IMR-90 (cell line): ENCODE data around the gene ANKRD27. TPM values are rescaled to one million over a fixed set of nuclear protein-coding genes. Genes with fewer than 3 reads are reported as not detected.
A peak's percentile ranks its signal among the peaks of the same experiment; 100 is the strongest.

Experiments used
- ATAC-seq: fragments of 200-7000 bp; cut with Tn5 transposase; 2 replicates; pipeline ENCODE4 v1.9.1; 2020; ENCODE audit warnings: low read depth, mild to moderate bottlenecking, moderate library complexity
- BruUV-seq: library from RNA; stranded (reverse); fragments of 400-500 nt; replicated peaks from 2 replicates; lab custom pipeline; 2021; lab: Mats Ljungman, UMichigan
- CTCF ChIA-PET: fragments of 300-600 bp; formaldehyde crosslinking; extraction: SDS; loops from one replicate; lab custom pipeline; 2021; ENCODE audit warnings: antibody characterized with exemption; lab: Yijun Ruan, JAX
- POLR2A ChIA-PET: fragments of 300-600 bp; sonication (Branson Sonifier 250); formaldehyde crosslinking; loops from one replicate; lab custom pipeline; 2022; ENCODE audit warnings: antibody characterized with exemption; ENCODE audit not compliant: unreplicated experiment; lab: Charles Lee
- DNase-seq: peaks from one replicate; pipeline ENCODE4 v3.0.0; 2013
- H2AFZ ChIP-seq: replicated peaks from 2 replicates; pipeline ENCODE3; 2013; ENCODE audit warnings: low read length, mild to moderate bottlenecking; ENCODE audit not compliant: poor library complexity
- H2AK5ac ChIP-seq: 2 replicates; pipeline ENCODE4 v1.6.1; 2013; ENCODE audit warnings: low read depth, low read length, inconsistent platforms
- H2AK9ac ChIP-seq: replicated peaks from 2 replicates; pipeline ENCODE3; 2013; ENCODE audit warnings: mild to moderate bottlenecking, low read depth, low read length, moderate library complexity; ENCODE audit not compliant: poor library complexity
- H2BK120ac ChIP-seq: 2 replicates; pipeline ENCODE4 v1.6.1; 2013; ENCODE audit warnings: low read depth, low read length, inconsistent platforms
- H2BK15ac ChIP-seq: 3 replicates; pipeline ENCODE4 v1.6.1; 2013; ENCODE audit warnings: low read depth, low read length, inconsistent platforms
- H2BK20ac ChIP-seq: 2 replicates; pipeline ENCODE4 v1.6.1; 2013; ENCODE audit warnings: low read depth, mild to moderate bottlenecking, inconsistent platforms, low read length, moderate library complexity
- H2BK5ac ChIP-seq: 2 replicates; pipeline ENCODE4 v1.6.1; 2013; ENCODE audit warnings: mild to moderate bottlenecking, low read depth, low read length, inconsistent platforms; ENCODE audit not compliant: poor library complexity, severe bottlenecking
- H3K14ac ChIP-seq: replicated peaks from 2 replicates; pipeline ENCODE4 v1.6.1; 2013; ENCODE audit warnings: low read depth, low read length, inconsistent platforms
- H3K18ac ChIP-seq: 2 replicates; pipeline ENCODE4 v1.6.1; 2013; ENCODE audit warnings: low read depth, low read length, control low read depth
- H3K23ac ChIP-seq: 2 replicates; pipeline ENCODE4 v1.6.1; 2013; ENCODE audit warnings: low read depth, low read length, inconsistent platforms
- H3K27ac ChIP-seq: 2 replicates; pipeline ENCODE4 v1.5.1; 2013; ENCODE audit warnings: mild to moderate bottlenecking, control low read depth, low read length; ENCODE audit not compliant: insufficient read depth
- H3K27me3 ChIP-seq: 2 replicates; pipeline ENCODE4 v1.6.1; 2013; ENCODE audit warnings: low read length; ENCODE audit not compliant: control insufficient read depth, insufficient read depth
- H3K36me3 ChIP-seq: 2 replicates; pipeline ENCODE4 v1.6.1; 2013; ENCODE audit warnings: low read length, mixed read lengths; ENCODE audit not compliant: control insufficient read depth, insufficient read depth
- H3K4ac ChIP-seq: 2 replicates; pipeline ENCODE4 v1.6.1; 2013; ENCODE audit warnings: low read depth, low read length, inconsistent platforms
- H3K4me1 ChIP-seq: 2 replicates; pipeline ENCODE4 v1.6.1; 2013; ENCODE audit warnings: low read length, mixed read lengths; ENCODE audit not compliant: control insufficient read depth, insufficient read depth
- H3K4me2 ChIP-seq: 2 replicates; pipeline ENCODE4 v1.6.1; 2013; ENCODE audit warnings: low read depth, mild to moderate bottlenecking, control low read depth, low read length, moderate library complexity
- H3K4me3 ChIP-seq: 2 replicates; pipeline ENCODE4 v1.5.1; 2013; ENCODE audit warnings: low read depth, mild to moderate bottlenecking, control low read depth, low read length, moderate library complexity; ENCODE audit not compliant: insufficient read depth
- H3K56ac ChIP-seq: 2 replicates; pipeline ENCODE4 v1.6.1; 2013; ENCODE audit warnings: low read length, inconsistent platforms; ENCODE audit not compliant: insufficient read depth; ENCODE audit errors: extremely low read depth
- H3K79me1 ChIP-seq, 2 experiments: 2 replicates each; pipeline ENCODE4 v1.6.1; 2013; ENCODE audit warnings: low read length in 2 of 2, inconsistent platforms in 1 of 2, low read depth in 1 of 2
- H3K9ac ChIP-seq: 2 replicates; pipeline ENCODE4 v1.6.1; 2013; ENCODE audit warnings: low read depth, low read length, control low read depth
- H3K9me1 ChIP-seq: 2 replicates; pipeline ENCODE4 v1.6.1; 2013; ENCODE audit warnings: low read length, inconsistent platforms; ENCODE audit not compliant: insufficient read depth
- H3K9me3 ChIP-seq: 2 replicates; pipeline ENCODE4 v1.6.1; 2013; ENCODE audit warnings: low read length; ENCODE audit not compliant: control insufficient read depth, insufficient read depth
- H4K20me1 ChIP-seq: 2 replicates; pipeline ENCODE4 v1.6.1; 2013; ENCODE audit warnings: low read length, inconsistent platforms; ENCODE audit not compliant: insufficient read depth
- H4K5ac ChIP-seq: 2 replicates; pipeline ENCODE4 v1.6.1; 2013; ENCODE audit warnings: mild to moderate bottlenecking, low read depth, low read length, control low read depth
- H4K8ac ChIP-seq, 2 experiments: 2 replicates each; pipeline ENCODE4 v1.6.1; 2013; ENCODE audit warnings: low read depth in 2 of 2, low read length in 2 of 2, control low read depth in 1 of 2, inconsistent platforms in 1 of 2
- H4K91ac ChIP-seq: 2 replicates; pipeline ENCODE4 v1.6.1; 2013; ENCODE audit warnings: low read depth, low read length, inconsistent platforms; ENCODE audit not compliant: insufficient read depth
- BHLHE40 ChIP-seq: fragments of 150-350 bp; IDR thresholded peaks from 2 replicates; pipeline ENCODE4 v1.6.1; 2016; ENCODE audit warnings: mild to moderate bottlenecking, low read depth, low read length
- CEBPB ChIP-seq: IDR thresholded peaks from 2 replicates; pipeline ENCODE4 v1.6.1; 2012; ENCODE audit warnings: low read depth, low read length, improper control_type of control experiment
- CHD1 ChIP-seq: IDR thresholded peaks from 2 replicates; pipeline ENCODE4 v1.6.1; 2012; ENCODE audit warnings: low read depth, low read length, improper control_type of control experiment
- FOS ChIP-seq: fragments of 150-350 bp; IDR thresholded peaks from 2 replicates; pipeline ENCODE4 v1.6.1; 2016; ENCODE audit warnings: low read depth, low read length
- MAFK ChIP-seq: IDR thresholded peaks from 2 replicates; pipeline ENCODE4 v1.6.1; 2012; ENCODE audit warnings: low read depth, low read length, improper control_type of control experiment
- MAZ ChIP-seq: IDR thresholded peaks from 2 replicates; pipeline ENCODE4 v1.6.1; 2012; ENCODE audit warnings: low read depth, mild to moderate bottlenecking, low read length, improper control_type of control experiment, moderate library complexity, borderline replicate concordance
- MXI1 ChIP-seq: IDR thresholded peaks from 2 replicates; pipeline ENCODE4 v1.6.1; 2012; ENCODE audit warnings: low read depth, mild to moderate bottlenecking, low read length, moderate library complexity, borderline replicate concordance
- NFE2L2 ChIP-seq: fragments of 150-350 bp; IDR thresholded peaks from 2 replicates; pipeline ENCODE4 v1.6.1; 2016; ENCODE audit warnings: low read depth, mild to moderate bottlenecking, low read length
- POLR2A ChIP-seq: IDR thresholded peaks from 2 replicates; pipeline ENCODE4 v1.6.1; 2012; ENCODE audit warnings: mild to moderate bottlenecking, low read depth, low read length
- RAD21 ChIP-seq: IDR thresholded peaks from 2 replicates; pipeline ENCODE4 v1.6.1; 2012; ENCODE audit warnings: low read length, improper control_type of control experiment
- RCOR1 ChIP-seq: IDR thresholded peaks from 2 replicates; pipeline ENCODE4 v1.6.1; 2012; ENCODE audit warnings: mild to moderate bottlenecking, low read length, improper control_type of control experiment; ENCODE audit not compliant: insufficient replicate concordance
- RFX5 ChIP-seq: IDR thresholded peaks from 2 replicates; pipeline ENCODE4 v1.8.0; 2012; ENCODE audit warnings: low read depth, mild to moderate bottlenecking, low read length, moderate library complexity
- SMC3 ChIP-seq: fragments of 150-350 bp; IDR thresholded peaks from 2 replicates; pipeline ENCODE4 v1.6.1; 2016; ENCODE audit warnings: low read depth, mild to moderate bottlenecking, antibody characterized with exemption, low read length, moderate library complexity
- WGBS, 2 experiments: methylation state at CpG; one replicate each; pipeline versions ENCODE4 v1.1.5 to v1.1.7; 2013; ENCODE audit warnings: missing lambda C conversion rate in 2 of 2; ENCODE audit not compliant: insufficient read length in 1 of 2; ENCODE audit errors: extremely low coverage in 2 of 2; 5-methylcytosine and 5-hydroxymethylcytosine counted together
- dilution Hi-C: fragments of 300-500 bp; cut with HindIII; formaldehyde crosslinking; loops from one replicate; pipeline ENCODE4 v1.14.3; 2018; ENCODE audit warnings: low sequenced_read_pairs; ENCODE audit not compliant: unreplicated experiment
- in situ Hi-C: fragments of 300-500 bp; cut with MboI; formaldehyde crosslinking; loops from 3 replicates; pipeline ENCODE4 v1.14.3; 2019; ENCODE audit warnings: low sequenced_read_pairs, inconsistent platforms, mixed read lengths
- intact Hi-C: fragments of 100-400 bp; cut with micrococcal nuclease; formaldehyde crosslinking; loops from 2 replicates; pipeline ENCODE4 v1.10.0; 2022
- polyA plus RNA-seq, 3 experiments: library from polyadenylated mRNA; depleted of rRNA; stranded (reverse); fragments of >200 nt; gene quantifications; 2 replicates each; pipeline ENCODE4 v1.2.3, GENCODE V29; 2012; ENCODE audit warnings: low replicate concordance in 1 of 3
- total RNA-seq: library from RNA; depleted of rRNA; stranded (reverse); fragments of >200 nt; gene quantifications from 2 replicates; pipeline ENCODE4 v1.2.3, GENCODE V29; 2012
- TF ChIP-seq, protein P1 (sequence below): fragments of 150-350 bp; IDR thresholded peaks from 2 replicates; pipeline ENCODE4 v1.6.1; 2017; ENCODE audit warnings: mild to moderate bottlenecking, antibody characterized with exemption, low read length, low read depth
- TF ChIP-seq, protein P2 (sequence below): conservative IDR thresholded peaks from 2 replicates; pipeline ENCODE4 v1.5.1; 2012; ENCODE audit warnings: mild to moderate bottlenecking, low read depth, low read length, improper control_type of control experiment
- TF ChIP-seq, protein P3 (sequence below): fragments of 150-350 bp; IDR thresholded peaks from 2 replicates; pipeline ENCODE4 v1.6.1; 2016; ENCODE audit warnings: low read depth, mild to moderate bottlenecking, low read length, moderate library complexity, borderline replicate concordance

Gene ANKRD27
- total and polyA plus RNA-seq, 2 of the 4 experiments (the other 2 are of a cell fraction): 16.7 to 35.0 TPM

DNA sequence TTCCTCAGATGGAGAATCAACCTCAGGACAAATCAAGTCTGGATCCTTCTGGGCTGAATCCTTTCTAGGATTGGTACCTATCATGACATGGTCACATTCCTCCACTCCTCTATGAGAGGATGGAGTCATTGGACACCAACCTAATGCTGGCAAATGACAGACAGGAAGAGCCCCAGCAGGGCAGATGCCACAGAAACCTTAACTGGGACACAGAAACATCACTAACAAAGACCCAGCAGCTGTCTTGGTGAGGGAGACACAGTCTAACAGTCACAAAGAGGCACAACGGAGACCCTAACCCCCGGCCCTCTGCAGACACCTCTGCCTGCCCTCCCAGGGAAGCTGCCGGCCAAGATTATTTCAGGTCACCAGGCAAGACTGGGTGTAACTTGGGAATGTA lies 2.1 kb downstream of the ANKRD27 start:
- H3K36me3 ChIP-seq: no peaks in the 10 kb centered on the region
- H3K27me3 ChIP-seq: peaks cover 22% of the 10 kb centered on the region
- H3K18ac ChIP-seq: no peak overlapping the region
- in situ Hi-C loops (no loop called here), intact Hi-C loops (loop anchor here (5.0 kb wide), 1 partner anchor 244 kb away; no protein-coding TSS in a partner anchor), dilution Hi-C loops (no loop called here)
- no peak overlapping the region for H3K14ac ChIP-seq
- H3K9me3 ChIP-seq: no peaks in the 10 kb centered on the region
- peak overlapping the region; percentile 52; the same call in 1 of the 2 replicates for H3K23ac ChIP-seq
- H3K4me3 ChIP-seq: no peak overlapping the region
- no peak overlapping the region for H3K4me2 ChIP-seq
- peaks cover 11% of the 10 kb centered on the region; the same call in 1 of the 2 replicates for H3K4me1 ChIP-seq
- H2BK5ac ChIP-seq: no peak overlapping the region
- no peak overlapping the region for H3K4ac ChIP-seq
- no peak for ATAC-seq
- H2AK5ac ChIP-seq: no peak overlapping the region
- no peak overlapping the region for H3K56ac ChIP-seq
- no CpG with 5 or more reads among the region's 3 CpGs for WGBS, 2 experiments
- H4K20me1 ChIP-seq: peaks cover 54% of the 10 kb centered on the region
- H4K8ac ChIP-seq: no peak overlapping the region
- TF ChIP-seq, protein P1, sequence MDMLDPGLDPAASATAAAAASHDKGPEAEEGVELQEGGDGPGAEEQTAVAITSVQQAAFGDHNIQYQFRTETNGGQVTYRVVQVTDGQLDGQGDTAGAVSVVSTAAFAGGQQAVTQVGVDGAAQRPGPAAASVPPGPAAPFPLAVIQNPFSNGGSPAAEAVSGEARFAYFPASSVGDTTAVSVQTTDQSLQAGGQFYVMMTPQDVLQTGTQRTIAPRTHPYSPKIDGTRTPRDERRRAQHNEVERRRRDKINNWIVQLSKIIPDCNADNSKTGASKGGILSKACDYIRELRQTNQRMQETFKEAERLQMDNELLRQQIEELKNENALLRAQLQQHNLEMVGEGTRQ: no peak
- TF ChIP-seq, protein P2, sequence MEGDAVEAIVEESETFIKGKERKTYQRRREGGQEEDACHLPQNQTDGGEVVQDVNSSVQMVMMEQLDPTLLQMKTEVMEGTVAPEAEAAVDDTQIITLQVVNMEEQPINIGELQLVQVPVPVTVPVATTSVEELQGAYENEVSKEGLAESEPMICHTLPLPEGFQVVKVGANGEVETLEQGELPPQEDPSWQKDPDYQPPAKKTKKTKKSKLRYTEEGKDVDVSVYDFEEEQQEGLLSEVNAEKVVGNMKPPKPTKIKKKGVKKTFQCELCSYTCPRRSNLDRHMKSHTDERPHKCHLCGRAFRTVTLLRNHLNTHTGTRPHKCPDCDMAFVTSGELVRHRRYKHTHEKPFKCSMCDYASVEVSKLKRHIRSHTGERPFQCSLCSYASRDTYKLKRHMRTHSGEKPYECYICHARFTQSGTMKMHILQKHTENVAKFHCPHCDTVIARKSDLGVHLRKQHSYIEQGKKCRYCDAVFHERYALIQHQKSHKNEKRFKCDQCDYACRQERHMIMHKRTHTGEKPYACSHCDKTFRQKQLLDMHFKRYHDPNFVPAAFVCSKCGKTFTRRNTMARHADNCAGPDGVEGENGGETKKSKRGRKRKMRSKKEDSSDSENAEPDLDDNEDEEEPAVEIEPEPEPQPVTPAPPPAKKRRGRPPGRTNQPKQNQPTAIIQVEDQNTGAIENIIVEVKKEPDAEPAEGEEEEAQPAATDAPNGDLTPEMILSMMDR: no peak
- TF ChIP-seq NFE2L2: no peak
- TF ChIP-seq SMC3: no peak
- TF ChIP-seq MAZ: no peak
- no peak for TF ChIP-seq FOS
- TF ChIP-seq RAD21: no peak
- TF ChIP-seq, protein P3, sequence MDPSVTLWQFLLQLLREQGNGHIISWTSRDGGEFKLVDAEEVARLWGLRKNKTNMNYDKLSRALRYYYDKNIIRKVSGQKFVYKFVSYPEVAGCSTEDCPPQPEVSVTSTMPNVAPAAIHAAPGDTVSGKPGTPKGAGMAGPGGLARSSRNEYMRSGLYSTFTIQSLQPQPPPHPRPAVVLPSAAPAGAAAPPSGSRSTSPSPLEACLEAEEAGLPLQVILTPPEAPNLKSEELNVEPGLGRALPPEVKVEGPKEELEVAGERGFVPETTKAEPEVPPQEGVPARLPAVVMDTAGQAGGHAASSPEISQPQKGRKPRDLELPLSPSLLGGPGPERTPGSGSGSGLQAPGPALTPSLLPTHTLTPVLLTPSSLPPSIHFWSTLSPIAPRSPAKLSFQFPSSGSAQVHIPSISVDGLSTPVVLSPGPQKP: no peak
- no peak for TF ChIP-seq MAFK
- TF ChIP-seq RCOR1: no peak
- TF ChIP-seq CEBPB: no peak
- no peak for TF ChIP-seq MXI1
- no peak for TF ChIP-seq BHLHE40
- TF ChIP-seq POLR2A: no peak
- no peak for TF ChIP-seq CHD1
- no peak for TF ChIP-seq RFX5
- no peak overlapping the region for H4K5ac ChIP-seq
- ChIA-PET CTCF (no interaction called here), POLR2A (no interaction called here)
- H4K91ac ChIP-seq: no peak overlapping the region
- no peak overlapping the region for H3K9ac ChIP-seq
- no peak overlapping the region for H2BK20ac ChIP-seq
- no peak overlapping the region for H3K27ac ChIP-seq
- peaks cover 14% of the 10 kb centered on the region for H3K9me1 ChIP-seq
- no peak overlapping the region for H2BK120ac ChIP-seq
- H2AK9ac ChIP-seq: peak overlapping the region; percentile 25
- no peak overlapping the region for H2AFZ ChIP-seq
- no TSS peak for BruUV-seq
- H2BK15ac ChIP-seq: no peak overlapping the region
- peaks cover 32 to 59% of the 10 kb centered on the region in 2 experiments for H3K79me1 ChIP-seq
- no peak for DNase-seq
